ENCODE measurements around the gene TAGAP.

Gene TAGAP

DNA sequence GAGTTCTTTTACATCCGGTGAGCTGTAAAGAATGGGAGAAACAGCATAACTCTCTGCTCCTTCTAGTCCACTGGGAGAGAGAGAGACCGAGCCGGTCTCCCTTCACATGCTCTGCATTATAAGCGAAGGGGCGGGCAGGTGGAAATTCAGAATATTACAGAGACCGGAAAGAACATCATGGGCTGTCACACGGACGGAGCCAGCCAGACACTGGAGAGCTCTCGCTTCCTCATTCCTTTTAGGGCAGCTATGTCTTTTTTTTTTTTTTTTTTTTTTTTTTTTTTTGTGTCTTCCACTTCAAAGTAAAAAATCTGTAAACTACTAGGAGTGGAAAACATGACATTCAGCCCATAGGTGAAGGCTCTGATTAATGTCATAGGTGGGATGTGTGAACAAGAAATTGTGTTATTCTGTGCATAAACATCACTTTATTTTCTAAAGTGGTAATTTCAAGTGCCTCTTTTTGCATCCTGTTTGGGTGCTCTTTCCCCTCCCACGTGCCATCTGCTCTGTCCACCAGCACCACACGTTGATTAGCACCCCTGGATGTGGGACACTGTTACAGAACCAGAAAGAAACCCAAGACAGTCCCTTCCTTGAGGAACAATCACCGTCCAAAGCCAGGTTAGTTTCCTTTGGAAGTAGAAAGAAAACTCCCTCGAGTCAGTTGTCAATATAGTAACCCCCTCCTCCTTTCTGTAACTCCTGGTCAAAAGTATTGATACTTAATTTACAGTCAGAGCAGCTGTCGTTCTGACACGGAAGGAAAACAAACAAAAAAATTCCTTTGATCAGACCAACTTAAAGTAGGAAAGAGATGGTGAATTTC is at the start of gene TAGAP:
Gene TAGAP, minus strand, starts transcription at position 93 of the 829 bp plus-strand sequence. CDS start 845 bp downstream, outside the sequence.
- peak; percentile 18 for DNase-seq

GRCh38 chr6:159093609-159094443 is 49.0 kb upstream of the TAGAP start:
- DNase-seq = no peak

DNA sequence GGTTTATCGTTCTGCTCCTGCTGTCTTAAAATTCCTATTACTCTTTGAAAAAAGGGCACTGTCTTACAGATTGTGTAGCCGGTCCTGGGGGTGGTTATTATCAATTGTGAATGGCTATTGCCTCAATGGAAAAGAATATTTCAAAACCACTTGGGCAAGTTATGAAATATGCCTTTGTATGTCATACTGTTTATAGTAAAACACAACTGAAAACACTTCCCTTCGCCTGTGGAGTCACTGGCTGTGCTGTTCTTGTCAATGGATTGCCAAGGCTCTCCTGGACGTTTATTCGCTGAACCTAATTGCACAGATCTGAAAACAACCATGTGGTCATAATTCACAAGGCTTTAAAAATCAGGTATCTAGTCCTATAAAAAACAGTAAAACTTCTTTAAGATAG is 47.8 kb upstream of the TAGAP start:
- no peak for DNase-seq

GRCh38 chr6:159090530-159091480 is 46.0 kb upstream of the TAGAP start:
- DNase-seq = no peak

DNA sequence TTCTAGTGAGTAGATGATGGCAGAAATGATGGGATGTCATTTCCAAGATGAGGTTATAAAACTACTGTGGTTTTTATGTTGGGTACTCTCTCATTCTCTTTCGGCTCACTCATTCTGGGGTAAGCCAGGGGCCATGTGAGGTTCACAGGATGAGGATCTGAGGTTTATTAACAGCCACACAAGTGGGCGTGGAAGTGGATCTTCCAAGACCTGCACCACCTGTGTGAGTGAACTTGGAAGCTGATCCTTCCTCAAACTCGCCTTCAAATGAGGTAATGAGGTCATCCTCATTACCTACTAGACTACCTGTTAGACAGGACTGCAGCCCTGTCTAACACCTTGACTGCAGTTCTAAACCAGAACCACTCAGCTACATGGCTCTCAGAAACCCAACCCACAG is 45.1 kb upstream of the TAGAP start:
- no peak for DNase-seq

- DNase-seq = no peak
Measured at GRCh38 chr6:159089443-159089842, 44.7 kb upstream of the TAGAP start.

- no peak for DNase-seq
Measured at GRCh38 chr6:159086033-159086618, 41.3 kb upstream of the TAGAP start.

GRCh38 chr6:159085396-159085895 is 40.7 kb upstream of the TAGAP start:
- DNase-seq = no peak

GRCh38 chr6:159084493-159085091 is 39.8 kb upstream of the TAGAP start:
- no peak for DNase-seq

- DNase-seq = no peak
Measured at GRCh38 chr6:159083146-159083545, 38.4 kb upstream of the TAGAP start.

GRCh38 chr6:159082039-159082815 is 37.4 kb upstream of the TAGAP start:
- DNase-seq = no peak

GRCh38 chr6:159080217-159080976 is 35.6 kb upstream of the TAGAP start:
- DNase-seq = no peak

GRCh38 chr6:159079367-159079766 is 34.6 kb upstream of the TAGAP start:
- no peak for DNase-seq

- DNase-seq = no peak
Measured at GRCh38 chr6:159077123-159077522, 32.3 kb upstream of the TAGAP start.

DNA sequence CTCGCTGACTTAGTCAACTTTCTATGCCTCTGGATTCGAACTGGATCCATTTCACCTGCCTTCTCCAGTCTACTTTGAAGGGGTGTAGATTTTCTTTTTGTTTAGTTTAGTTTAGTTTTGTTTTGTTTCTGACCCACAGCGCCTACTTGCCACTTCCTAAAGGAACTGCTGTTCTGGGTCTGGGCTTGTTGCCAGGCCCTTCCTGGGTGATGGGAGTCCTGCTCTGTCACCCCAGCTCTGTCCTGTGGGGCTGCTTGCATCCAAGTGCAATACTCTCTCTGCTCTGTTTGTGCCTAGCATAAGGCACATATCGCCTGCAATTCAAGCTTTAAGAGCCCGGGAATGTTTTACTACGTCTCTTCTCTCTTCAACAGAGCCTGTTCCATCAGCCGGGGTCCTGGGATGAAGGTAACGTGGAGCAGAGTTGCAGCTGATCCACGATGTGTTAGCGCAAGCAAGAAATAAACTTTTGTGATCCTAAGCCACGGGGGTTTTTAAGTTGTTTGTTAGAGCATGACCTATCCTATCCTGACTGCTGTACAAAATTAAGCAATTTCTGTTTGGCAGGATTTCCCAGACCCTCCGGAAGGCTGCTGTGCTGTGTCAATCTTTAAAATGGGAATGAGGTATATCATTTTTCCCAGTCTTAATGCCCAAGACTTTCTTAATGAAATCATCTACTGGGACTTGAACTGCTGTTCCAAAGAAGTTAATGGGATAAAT is 30.9 kb upstream of the TAGAP start:
- no peak for DNase-seq

- DNase-seq = no peak
Measured at GRCh38 chr6:159074876-159075275, 30.1 kb upstream of the TAGAP start.

- peak; percentile 88 for DNase-seq
Measured at GRCh38 chr6:159074120-159074684, 29.4 kb upstream of the TAGAP start.

DNA sequence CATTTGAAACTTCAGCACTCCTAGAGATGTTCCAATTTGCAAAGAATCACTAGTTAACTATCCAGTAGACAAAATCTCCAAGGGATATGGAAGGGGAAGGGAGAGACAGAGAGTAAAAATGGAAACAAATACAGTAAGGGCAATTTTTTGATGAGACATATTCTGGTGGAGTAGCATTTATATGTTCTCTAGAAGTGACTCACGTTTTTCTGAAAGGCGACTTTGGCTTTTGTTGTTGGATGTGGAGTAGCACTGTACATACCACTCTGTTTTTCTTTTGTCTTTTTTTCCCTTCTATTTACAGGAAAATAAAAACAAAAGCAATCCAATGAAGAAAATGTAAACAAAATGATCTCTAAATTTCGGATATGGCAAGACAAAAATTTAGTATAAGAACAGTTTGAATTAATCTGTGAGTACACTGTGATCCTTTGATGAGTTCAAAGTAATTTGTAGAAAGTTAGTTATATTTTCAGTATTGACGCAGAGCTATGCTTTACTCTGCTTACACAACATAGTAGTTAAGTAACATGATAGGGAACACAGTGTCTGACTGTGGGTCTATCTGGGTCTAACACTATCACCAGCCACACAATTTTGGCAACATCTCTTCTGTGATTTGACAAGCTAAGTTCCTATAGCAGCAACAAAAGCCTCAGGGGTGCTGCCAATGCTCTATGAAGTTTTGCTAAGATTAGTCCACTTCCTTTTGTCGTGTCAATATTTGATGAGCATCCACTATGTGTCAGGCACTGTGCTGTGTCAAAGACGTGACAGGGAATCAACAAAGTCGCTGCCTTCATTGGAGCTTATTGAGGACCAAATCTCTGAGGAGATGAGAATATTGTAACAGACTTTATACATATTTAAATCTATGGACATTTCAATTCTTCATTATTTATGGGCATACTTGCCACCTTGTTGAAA is 27.3 kb upstream of the TAGAP start:
- no peak for DNase-seq
